Right lung (tissue), 10 donors: ENCODE measurements around the gene MKLN1. TPM values are rescaled to one million over a fixed set of nuclear protein-coding genes. Genes with fewer than 3 reads are reported as not detected.

Experiments used
- DNase-seq, 2 donors: peaks; one replicate each; pipeline ENCODE4 v3.0.0-alpha.2; 2013
- long read RNA-seq, 8 donors: transcript quantifications; one replicate each; lab custom pipeline, GENCODE V29; 2026
- polyA plus RNA-seq, 5 donors: library from polyadenylated mRNA; unstranded; fragments of 120-200 nt; gene quantifications; one replicate each; pipeline versions ENCODE4 v1.2.1 to v1.2.3, GENCODE V29; 2013; ENCODE audit warnings: inconsistent platforms in 1 of 5, low replicate concordance in 1 of 5; ENCODE audit not compliant: insufficient read length in 5 of 5, insufficient read depth in 1 of 5

Gene MKLN1
- polyA plus RNA-seq: 10 to 100 TPM; 17.8 to 49.3 (median 43.6) TPM
- long read RNA-seq, donor 1, full-length matches to known transcripts: 14 of 90 reads
- long read RNA-seq, donor 1, partial matches to known transcripts: 76 of 90 reads
- long read RNA-seq, donor 1, other reads (novel, unspliced or antisense): 0 of 90 reads
- long read RNA-seq, donor 2, full-length matches to known transcripts: 7 of 7 reads
- long read RNA-seq, donor 2, partial matches to known transcripts: 0 of 7 reads
- long read RNA-seq, donor 2, other reads (novel, unspliced or antisense): 0 of 7 reads
- long read RNA-seq, donor 3, full-length matches to known transcripts: 4 of 4 reads
- long read RNA-seq, donor 3, partial matches to known transcripts: 0 of 4 reads
- long read RNA-seq, donor 3, other reads (novel, unspliced or antisense): 0 of 4 reads
- long read RNA-seq, donor 4, full-length matches to known transcripts: 9 of 9 reads
- long read RNA-seq, donor 4, partial matches to known transcripts: 0 of 9 reads
- long read RNA-seq, donor 4, other reads (novel, unspliced or antisense): 0 of 9 reads
- long read RNA-seq, donor 5, full-length matches to known transcripts: 2 of 8 reads
- long read RNA-seq, donor 5, partial matches to known transcripts: 6 of 8 reads
- long read RNA-seq, donor 5, other reads (novel, unspliced or antisense): 0 of 8 reads
- long read RNA-seq, donor 6, full-length matches to known transcripts: 9 of 14 reads
- long read RNA-seq, donor 6, partial matches to known transcripts: 5 of 14 reads
- long read RNA-seq, donor 6, other reads (novel, unspliced or antisense): 0 of 14 reads
- long read RNA-seq, donor 7, full-length matches to known transcripts: 6 of 12 reads
- long read RNA-seq, donor 7, partial matches to known transcripts: 6 of 12 reads
- long read RNA-seq, donor 7, other reads (novel, unspliced or antisense): 0 of 12 reads
- long read RNA-seq, donor 8, full-length matches to known transcripts: 3 of 14 reads
- long read RNA-seq, donor 8, partial matches to known transcripts: 11 of 14 reads
- long read RNA-seq, donor 8, other reads (novel, unspliced or antisense): 0 of 14 reads

GRCh38 chr7:131327626-131328376, at the start of gene MKLN1:
Gene MKLN1 (plus strand): TSS chr7:131327876. CDS start chr7:131327900, 24 bp downstream.
- peak; percentile 88 to 91 for DNase-seq

DNA sequence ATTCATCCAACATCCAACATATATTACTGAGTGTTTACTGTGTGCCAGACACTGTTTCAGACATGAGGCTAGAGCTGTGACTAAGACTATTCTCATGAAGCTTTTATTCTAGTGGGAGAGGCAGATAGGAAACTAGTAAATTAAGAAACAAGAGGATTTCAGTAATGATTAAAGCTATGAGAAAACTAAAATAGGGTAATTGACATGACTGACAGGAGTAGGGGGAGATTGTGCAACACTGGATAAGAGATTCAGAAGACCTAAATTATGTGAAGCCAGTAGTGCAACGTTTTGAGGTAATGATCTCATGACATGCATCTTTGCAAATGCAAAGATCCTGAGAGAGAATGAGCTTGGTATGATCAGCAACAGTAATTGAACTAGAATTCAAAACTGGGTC, 48.6 kb upstream of the MKLN1 start:
- DNase-seq: no peak

DNA sequence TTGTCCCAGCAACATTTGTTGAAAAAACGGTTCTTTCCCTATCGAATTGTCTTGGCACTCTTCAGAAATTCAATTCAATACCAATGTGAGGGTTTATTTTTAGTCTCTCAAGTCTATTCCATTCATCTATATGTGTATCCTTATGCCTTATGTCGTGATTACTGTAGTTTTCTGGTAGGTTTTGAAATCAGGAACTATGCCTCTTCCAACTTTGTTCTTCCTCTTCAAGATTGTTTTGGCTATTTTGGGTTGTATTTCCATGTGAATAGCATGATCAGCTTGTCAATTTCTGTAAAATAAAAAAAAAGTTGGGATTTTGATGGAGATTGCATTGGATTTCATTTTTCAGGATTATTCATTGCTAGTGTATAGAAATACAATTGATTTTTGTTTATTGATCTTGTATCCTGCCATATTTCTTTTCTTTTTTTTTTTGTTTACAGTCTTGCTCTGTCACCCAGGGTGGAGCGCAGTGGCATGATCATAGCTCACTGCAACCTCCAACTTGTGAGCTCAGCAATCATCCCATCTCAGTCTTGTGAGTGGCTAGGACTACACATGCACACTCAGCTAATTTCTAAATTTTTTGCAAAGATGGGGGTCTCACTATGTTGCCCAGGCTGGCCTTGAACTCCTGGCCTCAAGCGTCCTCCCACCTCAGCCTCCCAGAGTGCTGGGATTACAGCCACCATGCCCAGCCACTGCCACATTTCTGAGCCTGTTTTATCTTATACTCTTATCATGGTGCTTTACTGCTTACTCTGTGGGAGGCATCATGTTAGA, 46.2 kb upstream of the MKLN1 start:
- no peak for DNase-seq

DNA sequence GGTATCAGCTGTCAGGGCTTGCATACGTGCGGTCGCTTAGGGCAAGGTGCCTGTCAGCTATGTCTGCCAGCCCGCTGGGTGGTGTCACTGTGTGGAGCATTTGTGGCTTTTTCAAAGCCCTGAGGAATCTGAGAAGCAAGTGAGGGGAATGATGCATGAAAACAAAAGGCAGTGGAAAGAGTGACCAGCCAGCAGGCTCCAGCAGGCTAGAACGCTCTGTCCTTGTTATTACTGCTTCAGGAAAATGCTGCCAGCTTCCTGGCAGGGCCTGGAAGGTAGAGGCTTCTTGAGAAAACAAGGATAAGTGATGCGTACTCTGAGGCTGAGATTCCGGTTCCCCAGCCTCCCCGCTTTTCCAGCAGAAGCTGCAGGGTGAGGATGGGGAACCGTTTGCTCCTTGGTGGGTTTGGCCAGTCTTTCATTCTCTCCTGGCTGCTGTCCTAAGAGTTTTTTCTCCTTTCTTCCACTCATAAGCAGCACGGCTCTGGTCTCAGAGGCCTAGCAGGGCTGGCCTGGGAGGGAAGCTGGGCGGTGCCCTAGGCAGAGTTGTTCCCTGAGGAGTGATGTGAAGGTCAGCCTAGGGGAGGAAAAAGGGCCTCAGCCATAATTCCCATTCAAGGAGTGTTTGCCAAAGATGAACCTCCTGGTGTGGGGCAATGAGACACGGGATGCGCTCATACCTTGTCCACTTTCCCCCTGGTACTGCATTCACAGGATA, 42.8 kb upstream of the MKLN1 start:
- DNase-seq: no peak

DNA sequence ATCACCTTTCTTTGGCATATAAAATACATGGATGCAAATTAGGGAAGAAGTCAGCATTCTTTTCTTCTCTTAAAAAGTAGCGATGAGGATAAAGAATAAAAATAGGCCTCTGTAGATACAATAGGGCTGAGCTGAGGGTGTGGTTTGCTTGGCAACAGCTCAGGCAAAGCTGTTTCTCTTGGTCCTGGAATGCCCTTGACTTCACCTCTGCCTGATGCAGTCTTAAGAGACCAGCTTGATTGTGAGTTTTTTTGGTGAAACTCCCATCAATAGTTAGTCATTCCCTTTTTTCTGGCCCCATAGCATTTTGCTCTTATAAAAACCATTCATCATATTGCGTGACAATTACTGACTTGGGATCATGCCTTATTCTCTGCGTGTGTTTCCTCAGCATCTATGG, 42.1 kb upstream of the MKLN1 start:
- DNase-seq: no peak

DNA sequence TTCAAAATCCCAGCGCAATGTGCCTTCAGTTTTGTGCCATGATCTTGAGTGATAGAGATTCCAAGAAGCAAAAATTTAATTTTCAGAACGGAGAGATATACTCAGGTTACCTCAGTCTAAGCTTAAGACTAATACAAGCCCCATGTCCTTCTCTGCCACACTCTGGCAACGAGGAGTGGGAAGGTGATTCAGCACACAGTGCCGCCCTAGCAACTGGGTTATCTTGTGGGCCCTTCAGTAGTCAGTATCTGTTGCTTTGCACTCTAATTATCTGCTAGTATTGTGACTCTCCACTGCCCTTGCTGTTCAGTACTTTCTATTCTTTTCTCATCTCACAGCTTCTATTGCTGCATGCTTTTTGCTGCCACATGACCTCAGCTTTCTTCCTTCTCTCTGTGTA, 39.2 kb upstream of the MKLN1 start:
- DNase-seq: no peak

DNA sequence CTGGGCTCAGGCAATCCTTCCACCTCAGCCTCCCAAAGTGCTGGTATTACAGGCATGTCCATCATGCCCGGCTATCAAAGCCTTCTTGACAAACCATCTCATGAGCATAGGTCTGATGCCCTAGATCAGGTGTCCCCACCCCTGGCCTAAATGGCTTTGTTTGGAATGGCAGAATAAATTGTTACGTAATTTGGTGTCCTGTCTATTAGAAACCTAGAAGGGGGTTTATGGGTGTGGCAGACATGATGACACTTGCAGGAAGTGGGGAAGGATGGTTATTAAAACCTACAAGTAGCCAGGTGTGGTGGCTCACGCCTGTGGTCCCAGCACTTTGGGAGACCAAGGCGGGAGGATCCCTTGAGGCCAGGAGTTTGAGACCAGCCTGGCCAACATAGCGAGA, 38.6 kb upstream of the MKLN1 start:
- DNase-seq: no peak

DNA sequence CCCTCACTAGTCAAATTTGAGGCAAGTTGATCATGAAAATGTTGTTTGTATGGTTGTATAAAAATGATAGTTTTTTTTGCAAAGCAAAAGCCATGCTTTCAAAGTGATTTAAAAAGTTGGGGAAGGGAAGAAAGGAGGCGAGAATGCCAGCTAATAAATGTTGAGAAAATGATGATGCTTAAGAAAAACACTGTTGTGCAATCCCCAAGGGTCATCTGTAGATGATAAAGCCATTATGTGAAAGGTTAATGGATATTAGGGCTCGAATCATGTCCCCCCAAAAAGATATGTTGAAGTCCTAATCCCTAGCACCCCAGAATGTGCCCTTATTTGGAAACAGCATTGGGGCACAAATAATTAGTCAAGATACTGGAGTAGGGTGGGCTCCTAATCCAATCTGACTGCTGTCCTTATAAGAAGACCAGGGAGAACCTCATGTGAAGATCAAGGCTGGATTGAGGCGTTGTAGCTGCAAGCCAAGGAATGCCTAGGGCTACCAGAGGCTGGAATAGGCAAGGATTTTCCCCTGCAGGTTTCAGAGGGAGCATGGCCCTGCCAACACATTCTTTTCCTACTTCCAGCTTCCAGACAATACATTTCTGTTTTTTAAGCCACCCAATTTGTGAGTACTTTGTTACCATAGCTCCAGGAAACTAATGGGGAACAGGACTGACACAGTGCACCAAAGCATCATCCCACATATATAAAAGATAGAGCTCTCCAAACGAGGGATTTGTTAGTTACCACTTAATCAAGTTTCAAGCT, 35.4 kb upstream of the MKLN1 start:
- no peak for DNase-seq

DNA sequence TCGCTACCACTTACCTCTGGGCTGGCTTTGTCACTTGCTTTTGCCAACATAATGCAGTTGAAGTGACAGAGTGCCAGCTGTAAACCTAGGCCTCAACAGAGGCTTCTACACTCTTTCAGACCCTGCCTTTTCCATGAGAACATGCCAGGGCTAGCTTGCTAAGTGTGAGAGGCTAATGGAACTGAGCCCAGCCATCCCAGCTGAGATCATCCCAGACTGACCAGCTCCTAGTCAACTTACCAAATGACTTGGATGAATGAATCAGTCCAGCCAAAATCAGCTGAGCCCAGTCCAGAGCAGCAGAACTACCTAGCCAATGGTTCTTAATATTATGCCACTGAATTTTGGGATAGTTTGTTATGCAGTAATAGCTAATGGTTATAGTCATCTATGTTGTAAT, 34.7 kb upstream of the MKLN1 start:
- DNase-seq: no peak

DNA sequence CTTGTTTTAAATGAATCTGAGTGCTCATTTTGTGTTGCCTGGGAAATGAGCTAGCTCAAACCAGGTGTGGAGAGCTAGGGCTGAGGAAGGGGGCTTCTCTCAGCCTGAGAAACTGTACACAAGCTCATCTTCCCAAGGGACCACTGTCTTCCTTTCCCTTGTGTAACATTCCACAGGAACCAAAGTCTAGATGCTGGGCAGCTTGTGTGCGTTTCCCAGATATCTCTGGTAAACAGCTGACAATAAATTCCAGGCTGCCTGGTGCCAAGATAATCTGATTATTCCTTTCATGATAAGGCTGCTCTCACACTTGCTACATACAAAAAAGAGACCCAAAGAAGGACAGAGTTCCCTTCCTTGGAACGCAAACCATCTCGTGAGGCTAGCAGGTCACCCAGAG, 33.1 kb upstream of the MKLN1 start:
- DNase-seq: no peak

DNA sequence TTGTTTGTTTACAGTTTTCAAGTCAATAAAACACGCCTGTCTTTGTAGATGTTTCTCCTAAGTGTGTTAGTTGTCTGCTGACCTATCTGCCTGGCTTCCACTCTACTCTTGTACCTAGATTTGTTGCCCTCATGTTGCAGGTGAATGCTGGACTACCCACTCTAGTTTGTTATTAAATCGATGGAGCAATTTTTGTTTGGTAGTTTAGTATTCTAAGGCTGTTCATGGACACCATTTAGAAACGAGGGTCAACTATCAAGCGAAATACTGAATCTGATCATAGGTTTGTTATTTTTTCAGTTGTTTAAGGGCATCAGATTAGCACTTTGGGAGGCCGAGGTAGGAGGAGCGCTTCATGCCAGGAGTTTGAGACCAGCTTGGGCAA, 29.1 kb upstream of the MKLN1 start:
- no peak for DNase-seq

- DNase-seq: no peak
Measured at GRCh38 chr7:131299074-131299473, 28.6 kb upstream of the MKLN1 start.

DNA sequence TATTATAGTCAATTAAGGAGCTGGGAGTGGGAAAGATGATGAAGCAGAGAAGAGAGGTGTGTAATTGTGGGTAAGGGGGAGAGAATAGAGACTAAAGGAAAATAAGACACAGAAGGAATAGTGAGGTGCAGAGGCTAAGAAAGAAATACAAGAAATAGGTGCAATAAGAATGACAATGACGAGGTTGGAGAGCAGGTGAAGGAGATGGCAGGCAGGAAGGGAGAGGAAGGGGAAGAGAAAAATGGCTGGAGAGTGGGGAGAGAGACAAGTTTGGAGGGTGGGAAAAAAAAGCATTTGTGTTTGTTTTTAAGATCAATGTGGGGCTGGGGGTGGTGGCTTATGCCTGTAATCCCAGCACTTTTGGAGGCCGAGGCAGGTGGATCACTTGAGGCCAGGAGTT, 27.6 kb upstream of the MKLN1 start:
- no peak for DNase-seq

DNA sequence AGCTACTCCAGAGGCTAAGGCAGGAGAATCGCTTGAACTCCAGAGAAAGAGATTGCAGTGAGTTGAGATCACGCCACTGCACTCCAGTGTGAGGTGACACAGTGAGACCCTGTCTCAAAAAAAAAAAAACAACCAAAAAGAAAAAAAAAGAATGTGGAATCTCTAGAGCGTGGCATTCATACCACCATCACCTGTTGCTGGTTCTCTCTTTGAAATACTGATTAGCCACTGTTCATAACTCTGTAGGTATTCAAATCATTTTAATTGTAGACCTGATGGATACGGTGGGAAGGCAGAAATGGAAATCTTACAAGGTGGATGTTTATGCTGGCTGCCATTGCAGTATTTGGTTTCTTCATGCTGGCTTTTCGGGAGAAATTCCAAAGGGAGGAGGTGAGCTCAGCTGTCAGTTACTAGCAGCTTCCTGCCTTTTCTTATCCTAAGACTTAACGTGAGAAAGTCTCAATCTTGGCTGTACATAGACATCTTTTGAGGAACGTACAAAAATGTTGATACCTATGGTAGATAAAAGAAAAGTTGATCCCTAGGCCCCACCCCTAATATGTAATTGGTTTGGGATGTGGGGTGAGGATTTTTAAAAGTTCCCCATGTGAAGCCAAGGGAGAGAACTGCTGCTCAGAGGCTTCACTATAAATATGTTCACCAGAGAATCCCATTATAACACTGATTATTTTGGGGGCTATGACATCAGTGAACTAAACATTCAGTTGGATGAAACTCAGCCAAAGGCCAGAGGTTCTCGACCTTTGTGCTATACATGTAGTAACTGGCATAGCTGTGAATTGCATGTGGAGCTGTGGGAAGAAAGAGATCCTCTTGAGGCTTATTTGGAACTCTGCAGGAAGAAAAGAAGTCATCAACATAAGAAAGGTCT, 26.9 kb upstream of the MKLN1 start:
- peak; percentile 9 to 12 for DNase-seq

GRCh38 chr7:131302446-131302845, 25.2 kb upstream of the MKLN1 start:
- DNase-seq: no peak

DNA sequence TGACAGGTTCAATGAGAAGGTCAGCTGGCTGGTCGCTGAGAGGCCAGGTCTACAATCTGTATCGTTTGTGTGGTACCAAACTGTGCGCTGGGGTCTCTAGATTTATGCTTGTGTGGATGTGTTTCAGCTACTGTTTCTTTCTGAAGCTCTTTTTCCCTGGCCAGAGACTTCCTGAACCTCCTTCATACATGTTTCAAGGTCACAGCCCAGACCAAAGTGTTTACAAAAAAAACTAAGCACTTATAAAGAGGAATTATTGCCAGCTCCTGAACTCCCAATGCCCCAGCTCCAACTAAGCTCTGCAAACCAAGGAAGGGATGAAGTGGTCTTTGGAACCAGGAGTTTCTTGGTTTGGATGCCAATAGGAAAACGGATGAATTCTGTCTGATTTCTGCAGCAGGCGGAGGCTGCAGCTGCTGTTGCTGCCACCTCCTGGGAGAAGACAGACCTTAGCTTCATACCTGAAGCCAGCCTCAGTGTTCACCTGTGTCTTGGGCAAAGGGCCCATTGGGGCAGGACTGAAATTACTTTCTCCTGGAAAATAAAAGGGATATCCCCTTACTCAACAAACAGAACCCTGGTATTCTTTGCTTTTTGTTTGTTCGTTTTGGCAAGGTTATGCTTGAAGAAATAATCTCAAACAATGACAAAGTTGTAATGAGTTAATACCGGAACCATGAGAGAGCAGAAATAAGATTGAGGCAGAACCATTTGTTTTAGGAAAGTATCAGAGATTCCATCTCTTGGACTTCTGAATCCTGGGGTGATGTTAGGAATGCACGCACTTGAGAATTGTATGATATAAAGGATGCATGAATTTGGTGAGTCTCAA, 24.6 kb upstream of the MKLN1 start:
- no peak for DNase-seq

DNA sequence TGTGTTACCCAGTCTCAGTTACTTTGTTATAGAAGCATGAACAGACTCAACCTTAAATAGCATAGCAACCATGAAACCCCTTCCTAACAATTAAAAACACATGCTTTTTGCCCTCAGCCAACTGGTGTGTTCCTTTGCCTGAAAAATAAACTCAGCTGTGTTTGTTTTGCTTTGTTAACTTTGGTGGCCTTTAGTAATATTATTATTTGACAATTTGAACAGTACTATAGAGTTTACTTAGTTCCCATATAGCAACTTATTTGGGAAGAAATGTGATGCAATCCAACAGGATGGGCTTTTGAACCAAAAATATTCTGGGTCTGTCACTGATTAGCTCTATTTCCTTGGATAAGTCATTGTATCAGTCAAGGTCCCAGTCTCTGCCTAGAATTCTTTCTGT, 22.5 kb upstream of the MKLN1 start:
- DNase-seq: no peak
